Measurements from ENCODE around the gene CDX2.

The CDX2 gene

DNA sequence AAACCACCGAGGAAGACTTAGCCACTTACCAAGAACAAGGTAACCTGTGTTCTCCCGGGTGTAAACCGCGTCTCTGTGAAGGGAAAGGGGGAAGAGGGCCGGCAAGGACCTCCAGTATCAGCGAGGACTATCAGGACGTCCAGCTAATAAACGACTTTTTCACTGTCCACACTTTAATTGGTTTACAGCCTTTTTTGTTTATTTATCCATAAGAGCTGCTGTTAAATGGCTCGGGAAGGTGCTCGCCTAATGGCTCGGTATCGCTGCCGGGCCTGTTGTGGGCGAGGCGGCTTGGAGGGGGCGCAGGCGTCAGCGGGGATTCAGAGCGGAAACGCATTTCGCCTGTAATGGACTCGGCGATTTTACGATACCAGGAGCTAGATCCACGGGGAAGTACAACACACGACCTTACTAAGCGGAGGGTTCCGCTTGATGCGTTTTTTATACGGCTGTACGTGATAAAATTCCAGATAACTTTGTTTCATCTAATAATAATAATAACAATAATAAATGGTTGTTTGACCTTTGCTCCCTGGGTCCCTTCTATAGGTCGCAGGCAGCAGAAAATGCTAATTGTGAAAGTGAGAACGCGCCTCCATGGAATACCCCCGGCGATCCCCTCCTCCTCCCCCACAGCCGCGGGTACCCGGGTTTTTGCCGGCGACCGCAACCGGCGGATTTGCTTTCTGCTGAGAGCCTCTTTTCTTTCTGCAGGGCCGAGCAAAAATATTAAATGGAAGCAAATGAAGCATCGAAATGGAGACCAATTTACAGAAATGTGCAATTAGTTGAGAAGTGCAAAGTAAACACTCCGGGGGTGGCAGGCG lies 51.8 kb downstream of the CDX2 start:
- no peak for DNase-seq (ENCODE audit: low spot score)

DNA sequence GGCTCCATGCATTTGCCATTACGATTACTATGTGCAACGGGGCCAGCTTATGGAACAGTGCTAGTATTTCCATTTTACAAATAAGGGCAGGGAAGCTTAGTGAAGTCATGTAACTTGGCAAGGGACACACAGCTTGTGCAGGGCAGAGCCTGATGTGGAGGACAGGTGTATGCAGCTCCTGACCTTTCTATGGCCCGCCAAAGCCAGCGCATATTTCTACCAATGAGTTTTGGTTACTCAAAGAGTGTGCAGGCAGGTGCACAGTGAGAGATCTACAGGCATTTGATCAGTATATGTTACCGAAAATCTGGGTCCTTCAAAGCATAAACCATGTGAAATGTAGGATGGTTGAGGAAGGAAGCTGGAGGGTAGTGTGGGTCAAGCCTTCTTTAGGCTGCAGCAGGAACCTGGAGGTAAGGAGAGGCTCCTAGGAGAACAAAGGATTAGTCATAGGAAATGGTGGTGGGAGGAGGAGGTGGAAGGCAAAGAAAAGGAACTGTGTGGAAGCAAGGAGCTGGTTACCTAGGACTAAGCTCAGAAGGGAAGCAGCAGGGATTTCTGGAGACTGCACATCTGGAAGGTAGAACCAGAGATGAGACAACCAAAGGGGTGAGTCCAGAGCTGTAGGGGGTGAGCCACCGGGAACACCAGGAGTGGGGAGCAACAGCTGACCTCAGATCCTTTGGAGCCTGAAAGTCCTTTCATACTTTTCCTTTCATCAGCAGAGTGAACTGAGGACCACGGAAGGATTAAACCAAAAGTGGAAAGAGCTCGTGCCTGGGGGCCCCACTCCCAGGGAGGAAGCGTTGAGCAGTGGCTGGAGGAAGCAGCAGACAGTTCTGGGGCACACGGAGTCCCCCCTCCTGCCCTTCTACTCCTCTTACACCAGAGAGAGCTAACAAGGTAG lies 53.6 kb downstream of the CDX2 start:
- DNase-seq (ENCODE audit: low spot score): no peak

DNA sequence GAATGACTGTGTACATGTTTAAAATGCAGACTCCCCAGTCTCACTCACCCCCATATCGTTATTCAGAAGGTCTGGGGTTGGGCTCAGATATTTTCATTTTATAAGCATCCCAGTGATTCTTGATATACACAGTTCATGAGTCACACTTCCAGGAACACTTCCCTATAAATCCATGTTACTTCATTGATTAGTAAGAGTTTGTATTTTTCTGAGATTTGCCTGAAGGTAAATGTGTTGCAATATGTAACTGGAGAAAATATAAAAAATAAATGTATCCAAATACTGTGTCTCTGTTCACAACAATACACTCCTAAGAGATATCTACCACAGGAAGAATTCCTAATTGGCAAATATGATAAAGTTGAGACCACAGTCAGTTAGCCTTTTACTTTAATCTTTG lies 56.0 kb downstream of the CDX2 start:
- no peak for DNase-seq (ENCODE audit: low spot score)

DNA sequence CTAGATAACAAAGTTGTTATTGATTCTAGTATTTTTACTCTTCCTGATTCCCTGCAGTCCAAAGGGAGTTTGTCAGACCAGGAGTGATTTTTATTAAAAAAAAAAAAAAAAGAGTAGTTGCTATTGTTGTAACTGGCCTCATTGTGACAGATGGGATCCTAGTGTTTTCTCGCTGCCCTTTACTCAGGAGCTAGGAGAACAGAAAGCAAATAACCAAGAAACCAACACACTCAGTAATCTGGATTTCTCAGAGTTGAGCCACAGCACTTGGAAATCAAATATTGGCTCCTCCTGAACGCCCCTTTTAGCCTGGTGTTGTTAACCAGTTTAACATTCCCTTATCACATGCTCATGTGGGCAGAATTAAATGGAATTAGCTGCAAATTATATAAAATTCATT lies 57.6 kb downstream of the CDX2 start:
- DNase-seq (ENCODE audit: low spot score): no peak

Measured in left forelimb (tissue), 1 donor.